ENCODE results near the gene PADI2.
A peak's percentile ranks its signal among the peaks of the same experiment; 100 is the strongest.

Gene PADI2

DNA sequence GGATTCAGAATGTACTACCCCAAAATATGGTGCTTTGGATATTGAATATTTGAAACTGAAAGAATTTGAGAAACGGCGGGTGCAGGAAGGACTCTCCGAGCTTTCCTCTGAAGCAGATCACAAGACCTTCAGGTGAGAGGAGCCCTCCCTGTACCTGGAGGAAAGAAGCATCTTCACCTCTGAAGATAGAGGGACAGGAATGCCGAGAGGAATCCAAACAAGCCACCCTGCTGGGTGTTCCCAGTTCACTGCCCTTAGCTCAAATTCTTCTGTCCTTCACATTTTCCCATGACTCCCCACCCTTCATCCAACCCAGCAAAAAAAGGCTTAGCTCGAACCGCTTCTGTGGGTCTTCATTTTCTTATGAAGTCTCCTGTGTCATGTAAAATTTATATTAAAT lies 18.2 kb upstream of the PADI2 start:
- no peak for DNase-seq

DNA sequence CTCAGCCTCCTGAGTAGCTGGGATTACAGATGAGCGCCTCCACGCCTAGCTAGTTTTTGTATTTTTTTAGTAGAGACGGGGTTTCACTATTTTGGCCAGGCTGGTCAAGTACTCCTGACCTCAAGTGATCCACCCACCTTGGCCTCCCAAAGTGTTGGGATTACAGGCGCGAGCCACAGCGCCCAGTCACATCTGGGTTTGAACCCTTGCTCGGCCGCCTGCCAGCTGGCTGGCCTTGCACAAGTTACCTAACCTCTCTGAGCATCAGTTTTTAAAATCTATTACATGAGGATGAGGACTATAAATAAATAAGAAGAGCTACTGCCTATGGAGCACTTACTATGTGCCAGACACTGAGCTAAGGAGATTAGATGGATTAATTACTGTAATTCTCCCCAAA lies 17.7 kb upstream of the PADI2 start:
- no peak for DNase-seq

DNA sequence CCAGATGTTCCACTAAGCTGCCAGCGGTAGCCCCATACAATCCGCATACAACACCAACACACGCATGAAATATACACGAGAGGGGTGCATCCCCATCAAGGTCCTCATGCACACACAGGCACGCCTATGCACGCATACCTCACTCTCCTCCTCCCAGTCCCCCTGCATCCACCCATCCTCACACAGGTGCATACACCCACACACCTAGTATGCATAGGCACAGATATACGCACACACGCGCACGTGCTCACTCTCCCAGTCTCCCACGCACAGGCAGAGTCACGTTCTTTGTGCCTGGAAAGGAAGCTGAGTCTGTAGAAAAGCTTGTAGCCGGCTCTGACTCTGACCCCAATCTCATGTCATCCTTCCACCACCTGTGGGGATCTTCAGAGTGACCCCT lies 16.9 kb upstream of the PADI2 start:
- no peak for DNase-seq

- DNase-seq, result no peak
Observed at GRCh38 chr1:17135530-17135929, 16.3 kb upstream of the PADI2 start.

DNA sequence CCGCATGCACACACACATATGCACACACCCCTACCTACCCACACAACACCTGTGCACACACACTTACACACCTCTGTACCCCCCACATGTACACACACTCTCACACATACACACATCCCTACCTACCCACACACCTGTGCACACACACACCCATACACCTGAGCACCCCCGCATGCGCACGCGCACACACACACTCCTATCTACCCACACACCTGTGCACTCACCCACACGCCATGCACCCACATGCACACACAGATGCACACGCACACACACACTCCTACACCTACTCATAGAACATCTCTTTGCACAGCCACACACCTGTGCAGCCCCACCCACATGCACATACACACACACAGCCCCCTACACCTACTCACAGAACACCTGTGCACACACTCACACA lies 15.5 kb upstream of the PADI2 start:
- DNase-seq, result no peak

DNA sequence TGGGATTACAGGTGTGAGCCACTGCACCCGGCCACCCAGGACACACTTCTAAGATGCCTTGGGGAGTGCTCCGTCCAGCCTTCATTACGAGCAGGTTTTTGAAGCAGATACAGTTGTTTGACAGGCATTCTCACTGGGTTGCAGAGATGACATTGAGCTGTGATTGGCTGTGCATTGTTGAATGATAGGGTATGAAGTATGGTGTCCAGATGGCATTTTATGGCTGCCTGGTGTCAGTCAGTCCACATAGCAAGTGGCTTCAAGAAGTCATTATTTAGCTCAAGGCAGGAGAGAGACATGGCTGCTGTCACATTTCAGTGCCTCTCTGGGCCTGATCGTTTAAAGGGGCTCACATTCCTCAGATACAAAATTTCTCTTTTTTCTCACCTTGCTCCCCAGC lies 14.8 kb upstream of the PADI2 start:
- DNase-seq, result peak; percentile 37

GRCh38 chr1:17130138-17130635 lies 10.9 kb upstream of the PADI2 start:
- no peak for DNase-seq

DNA sequence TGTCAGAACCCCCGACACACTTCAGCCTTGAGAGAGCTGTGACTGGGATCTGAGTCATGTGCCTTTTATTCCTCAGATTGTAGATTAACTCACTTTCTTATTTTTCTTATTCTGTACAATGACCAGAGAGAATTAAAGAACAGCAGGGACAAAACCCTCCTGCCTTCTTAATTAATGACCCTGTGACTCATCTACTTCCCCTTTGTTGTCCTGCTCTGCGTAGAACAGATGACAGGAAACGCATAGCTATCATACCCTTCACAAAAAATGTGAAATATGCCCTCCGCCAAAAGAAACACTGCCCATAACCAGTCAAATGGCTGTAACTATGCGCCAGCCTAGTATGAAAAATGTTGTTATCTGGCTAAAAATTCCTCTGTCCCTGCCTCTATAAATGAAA lies 9.1 kb upstream of the PADI2 start:
- DNase-seq, result no peak

GRCh38 chr1:17125756-17126237 lies 6.5 kb upstream of the PADI2 start:
- DNase-seq, result peak; percentile 84

- no peak for DNase-seq
Observed at GRCh38 chr1:17123196-17124045, 4.2 kb upstream of the PADI2 start.

GRCh38 chr1:17122521-17123164 lies 3.4 kb upstream of the PADI2 start:
- no peak for DNase-seq

GRCh38 chr1:17121881-17122280 lies 2.6 kb upstream of the PADI2 start:
- DNase-seq, result no peak

- DNase-seq, result no peak
Observed at GRCh38 chr1:17120962-17121837, 1.9 kb upstream of the PADI2 start.

GRCh38 chr1:17120481-17120877 lies 1.2 kb upstream of the PADI2 start:
- no peak for DNase-seq

- no peak for DNase-seq
Observed at GRCh38 chr1:17119773-17120480, 676 bp upstream of the PADI2 start.

DNA sequence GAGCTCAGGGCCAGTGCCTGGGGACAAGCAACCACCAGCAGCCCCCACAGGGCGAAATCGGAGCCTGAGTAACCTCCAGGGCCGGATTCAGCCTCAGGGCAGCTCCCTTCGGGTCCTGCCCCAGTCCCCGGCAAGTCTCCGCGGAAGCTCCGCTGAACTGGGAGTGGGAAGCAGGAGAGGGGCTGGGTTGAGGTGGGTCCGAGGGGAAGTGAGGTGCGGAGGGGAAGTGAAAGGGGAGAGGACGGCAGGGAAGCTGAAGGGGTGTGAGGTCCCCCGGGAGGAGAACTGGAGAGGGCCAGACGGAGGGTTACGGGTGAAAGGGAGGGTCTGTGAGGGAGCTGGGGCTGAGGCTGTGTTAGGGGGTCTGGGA lies 560 bp downstream of the PADI2 start:
- no peak for DNase-seq

- DNase-seq, result no peak
Observed at GRCh38 chr1:17118268-17118667, 983 bp downstream of the PADI2 start.

GRCh38 chr1:17117451-17118265 lies 1.6 kb downstream of the PADI2 start:
- DNase-seq, result no peak

DNA sequence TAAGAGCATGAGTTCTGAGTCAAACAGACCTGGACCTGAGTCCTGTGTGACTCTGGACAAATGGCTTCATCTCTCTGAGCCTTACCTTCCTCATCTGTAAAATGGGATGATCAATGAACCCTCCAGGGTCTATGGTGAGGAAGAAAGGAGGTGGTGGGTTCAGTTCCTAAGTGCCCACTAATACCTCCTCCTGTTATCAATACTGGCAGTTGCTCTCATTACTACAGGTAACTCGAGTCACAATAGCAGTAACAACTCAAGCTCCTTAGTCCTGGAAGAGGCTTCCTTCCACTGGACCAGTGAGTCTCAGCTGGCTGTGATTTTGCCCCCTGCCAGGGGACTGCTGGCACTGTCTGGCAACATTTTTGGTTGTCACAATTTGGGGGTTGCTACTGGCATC lies 2.6 kb downstream of the PADI2 start:
- DNase-seq, result no peak

- DNase-seq, result no peak
Observed at GRCh38 chr1:17113963-17114362, 5.3 kb downstream of the PADI2 start.

DNA sequence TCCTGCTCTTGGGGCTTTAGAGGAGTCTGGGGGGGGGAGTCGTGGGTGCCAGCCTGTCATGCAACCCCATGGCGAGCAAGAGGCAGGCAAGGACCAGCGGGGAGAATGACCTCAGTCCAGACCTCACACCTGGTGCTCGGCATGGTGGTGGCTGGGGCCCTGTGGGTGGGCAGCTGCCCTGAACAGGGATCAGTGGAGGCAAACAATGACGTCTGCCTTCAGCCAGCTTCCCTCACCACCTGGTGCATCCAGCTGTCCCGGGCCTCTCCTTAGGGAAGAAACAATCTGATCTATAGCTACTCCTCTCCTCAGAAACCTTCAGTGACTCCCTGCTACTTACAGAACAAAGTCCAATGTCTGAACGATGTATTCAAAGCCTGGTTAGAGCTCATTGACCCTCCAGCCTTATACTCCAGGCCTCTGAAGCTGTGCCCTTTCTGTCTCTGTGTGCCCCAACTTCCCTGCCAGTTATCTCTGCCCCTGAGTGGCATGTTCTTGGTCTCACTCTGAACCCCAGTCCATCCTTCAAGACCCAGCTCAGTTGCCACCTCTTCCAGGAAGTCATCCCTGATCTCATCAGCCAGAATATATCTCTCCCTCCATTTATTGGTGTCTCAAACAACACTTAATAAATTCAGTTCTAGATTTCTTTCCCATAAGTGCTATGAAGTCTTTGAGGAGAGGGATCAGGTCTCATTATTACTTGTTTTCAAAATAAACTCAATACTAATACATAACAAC lies 6.6 kb downstream of the PADI2 start:
- DNase-seq, result no peak

All from NCI-H2171 (cell line).